Small intestine (tissue), 7 donors: Measurements from ENCODE around the gene TMEM271. TPM values are rescaled to one million over a fixed set of nuclear protein-coding genes. Genes with fewer than 3 reads are reported as not detected.
"Not testable (repeated sequence)": the region's sequence is repeated elsewhere in the genome, so short reads cannot be mapped to it uniquely, and the experiment has no call there.

Experiments
- DNase-seq, 2 donors: peaks; one replicate each; pipeline versions ENCODE4 v3.0.0 to v3.0.0-alpha.2; 2013
- FAIRE-seq: peaks from 2 replicates; lab custom pipeline; 2012; peaks lifted over from hg19 to GRCh38; lab: Jason Lieb, UNC
- H3K27ac ChIP-seq, 3 donors: one replicate each; pipeline ENCODE4 v1.5.1; 2013; ENCODE audit warnings: low read length in 2 of 3, mild to moderate bottlenecking in 2 of 3, control low read depth in 1 of 3, inconsistent platforms in 1 of 3, low read depth in 1 of 3, moderate library complexity in 1 of 3
- H3K27me3 ChIP-seq, 3 donors: one replicate each; pipeline ENCODE4 v1.6.1; 2013; ENCODE audit warnings: low read length in 3 of 3, inconsistent platforms in 1 of 3; ENCODE audit not compliant: control insufficient read depth in 3 of 3, insufficient read depth in 3 of 3
- H3K36me3 ChIP-seq, 3 donors: one replicate each; pipeline ENCODE4 v1.6.1; 2013; ENCODE audit warnings: low read length in 3 of 3, inconsistent platforms in 1 of 3, low read depth in 1 of 3, mild to moderate bottlenecking in 1 of 3, moderate library complexity in 1 of 3; ENCODE audit not compliant: control insufficient read depth in 3 of 3, insufficient read depth in 2 of 3
- H3K4me1 ChIP-seq, 3 donors: one replicate each; pipeline ENCODE4 v1.6.1; 2013; ENCODE audit warnings: low read length in 2 of 3, inconsistent platforms in 1 of 3, low read depth in 1 of 3, mild to moderate bottlenecking in 1 of 3, moderate library complexity in 1 of 3; ENCODE audit not compliant: control insufficient read depth in 3 of 3, insufficient read depth in 2 of 3
- H3K4me3 ChIP-seq, 3 donors: one replicate each; pipeline ENCODE4 v1.5.1; 2013; ENCODE audit warnings: low read length in 3 of 3, control low read depth in 1 of 3, inconsistent platforms in 1 of 3, low read depth in 1 of 3, mild to moderate bottlenecking in 1 of 3, moderate library complexity in 1 of 3
- H3K9me3 ChIP-seq, 2 donors: one replicate each; pipeline ENCODE4 v1.6.1; 2013; ENCODE audit warnings: low read depth in 1 of 2, low read length in 1 of 2; ENCODE audit not compliant: control insufficient read depth in 2 of 2, insufficient read depth in 1 of 2
- WGBS, 3 donors: extraction: QIAGEN DNeasy Blood & Tissue Kit; methylation state at CpG; one replicate each; pipeline ENCODE4 v1.1.7; 2013; 5-methylcytosine and 5-hydroxymethylcytosine counted together
- polyA plus RNA-seq, 4 donors: library from polyadenylated mRNA; stranded (reverse) in 3 of 4; unstranded in 1 of 4; fragments of 200-250 nt in 3 of 4; fragments of 120-200 nt in 1 of 4; gene quantifications; one replicate each; pipeline versions ENCODE4 v1.2.1 to v1.2.3, GENCODE V29; 2013
- donor health status: healthy with polysubstance abuse.
- donor health status: control.
- donor health status: control.
- donor health status: Bipolar disorder and iron deficiency.
- donor health status: healthy.

The TMEM271 gene
- polyA plus RNA-seq, 4 donors, result 0.04 to 0.22 TPM; not detected in 2

GRCh38 chr4:601612-602558 is 25.8 kb upstream of the TMEM271 start:
- no peak for FAIRE-seq
- H3K27me3 ChIP-seq, result peaks cover 0 to 3% (median 0%) of the 10 kb centered on the region in 3 donors
- DNase-seq, result no peak
- WGBS, 3 donors, result 72 to 83% (median 72%) methylated on average over 22 to 24 of the region's 24 CpGs
- H3K4me1 ChIP-seq, result no peaks in the 10 kb centered on the region
- no peaks in the 10 kb centered on the region for H3K36me3 ChIP-seq
- H3K9me3 ChIP-seq, result no peaks in the 10 kb centered on the region
- H3K27ac ChIP-seq, result no peak overlapping the region
- no peak overlapping the region for H3K4me3 ChIP-seq

- no peak for DNase-seq
- H3K36me3 ChIP-seq, result no peaks in the 10 kb centered on the region
- no peak for FAIRE-seq
- peaks cover 0 to 3% (median 0%) of the 10 kb centered on the region in 3 donors for H3K27me3 ChIP-seq
- H3K4me1 ChIP-seq, result no peaks in the 10 kb centered on the region
- H3K9me3 ChIP-seq, result no peaks in the 10 kb centered on the region
- WGBS, 3 donors, result 56 to 61% (median 59%) methylated on average over 11 of the region's 11 CpGs
- H3K4me3 ChIP-seq, result no peak overlapping the region
- H3K27ac ChIP-seq, result no peak overlapping the region
Observed at GRCh38 chr4:600850-601515, 24.9 kb upstream of the TMEM271 start.

GRCh38 chr4:600166-600565 is 24.1 kb upstream of the TMEM271 start:
- Histone ChIP-seq H3K27me3 (peaks cover 0 to 3% (median 0%) of the 10 kb centered on the region in 3 donors), H3K9me3 (no peaks in the 10 kb centered on the region), H3K4me3 (no peak overlapping the region), H3K36me3 (no peaks in the 10 kb centered on the region), H3K4me1 (no peaks in the 10 kb centered on the region), H3K27ac (no peak overlapping the region)
- no peak for FAIRE-seq
- 80 to 93% (median 88%) methylated on average over 6 of the region's 6 CpGs for WGBS, 3 donors
- no peak for DNase-seq

GRCh38 chr4:598925-599324 is 22.8 kb upstream of the TMEM271 start:
- FAIRE-seq, result no peak

GRCh38 chr4:592825-593520 is 16.9 kb upstream of the TMEM271 start:
- Histone ChIP-seq H3K4me1 (no peaks in the 10 kb centered on the region), H3K36me3 (no peaks in the 10 kb centered on the region), H3K27ac (no peak overlapping the region), H3K9me3 (no peaks in the 10 kb centered on the region), H3K4me3 (no peak overlapping the region), H3K27me3 (peaks cover 0 to 3% (median 0%) of the 10 kb centered on the region in 3 donors)
- no peak for DNase-seq
- FAIRE-seq, result no peak
- WGBS, 3 donors, result 45 to 66% (median 59%) methylated on average over 5 of the region's 5 CpGs

More at GRCh38 chr4:598925-599324, 22.8 kb upstream of the TMEM271 start:
- WGBS, 3 donors, result 53 to 76% (median 64%) methylated on average over 3 of the region's 3 CpGs
- no peaks in the 10 kb centered on the region for H3K36me3 ChIP-seq
- H3K9me3 ChIP-seq, result no peaks in the 10 kb centered on the region
- no peak for DNase-seq
- H3K4me3 ChIP-seq, result no peak overlapping the region
- H3K27me3 ChIP-seq, result peaks cover 0 to 3% (median 0%) of the 10 kb centered on the region in 3 donors
- H3K27ac ChIP-seq, result no peak overlapping the region
- no peaks in the 10 kb centered on the region for H3K4me1 ChIP-seq

GRCh38 chr4:592178-592577 is 16.1 kb upstream of the TMEM271 start:
- DNase-seq, H3K4me1 ChIP-seq, H3K36me3 ChIP-seq, H3K27me3 ChIP-seq, H3K9me3 ChIP-seq, H3K4me3 ChIP-seq, FAIRE-seq, H3K27ac ChIP-seq: not testable (repeated sequence)
- 83 to 86% (median 83%) methylated on average over 11 of the region's 13 CpGs for WGBS, 3 donors

GRCh38 chr4:590313-590841 is 14.3 kb upstream of the TMEM271 start:
- Histone ChIP-seq H3K4me3 (no peak overlapping the region), H3K27ac (no peak overlapping the region), H3K4me1 (no peaks in the 10 kb centered on the region), H3K36me3 (no peaks in the 10 kb centered on the region), H3K27me3 (peaks cover 0 to 3% (median 0%) of the 10 kb centered on the region in 3 donors), H3K9me3 (no peaks in the 10 kb centered on the region)
- no peak for DNase-seq
- WGBS, 3 donors, result 89 to 92% (median 91%) methylated on average over 12 of the region's 12 CpGs
- no peak for FAIRE-seq
